Tibial nerve (tissue), 4 donors: ENCODE measurements around the gene TBC1D9. TPM values are rescaled to one million over a fixed set of nuclear protein-coding genes. Genes with fewer than 3 reads are reported as not detected.

Experiments
- DNase-seq, 2 donors: peaks; one replicate each; pipeline ENCODE4 v3.0.0-alpha.2; 2019; ENCODE audit warnings: low spot score in 2 of 2
- H3K27ac ChIP-seq, 4 donors: fragments of 200-600 bp; sonication (generic) in 3 of 4; one replicate each; pipeline ENCODE4 v1.5.1; 2017 to 2019; ENCODE audit warnings: mild to moderate bottlenecking in 1 of 4
- H3K27me3 ChIP-seq, 2 donors: fragments of 200-600 bp; sonication (generic) in 1 of 2; one replicate each; pipeline versions ENCODE4 v1.5.1 to v1.6.0; 2017 to 2019
- H3K36me3 ChIP-seq, 3 donors: fragments of 200-600 bp; sonication (generic); one replicate each; pipeline ENCODE4 v1.5.1; 2018 to 2019
- H3K4me1 ChIP-seq, 4 donors: fragments of 200-600 bp; sonication (generic) in 3 of 4; one replicate each; pipeline ENCODE4 v1.5.1; 2017 to 2019
- H3K4me3 ChIP-seq, 4 donors: fragments of 200-600 bp; sonication (generic) in 3 of 4; one replicate each; pipeline ENCODE4 v1.5.1; 2017 to 2019; ENCODE audit warnings: mild to moderate bottlenecking in 1 of 4, moderate library complexity in 1 of 4
- H3K9me3 ChIP-seq, 4 donors: fragments of 200-600 bp; sonication (generic) in 3 of 4; one replicate each; pipeline ENCODE4 v1.5.1; 2017 to 2019
- EP300 ChIP-seq, 2 donors: sonication (generic); formaldehyde crosslinking; IDR thresholded peaks; one replicate each; pipeline ENCODE4 v1.6.1; 2017; ENCODE audit warnings: antibody characterized with exemption in 2 of 2, mild to moderate bottlenecking in 1 of 2
- POLR2A ChIP-seq, 2 donors: fragments of 450-650 bp; IDR thresholded peaks; one replicate each; pipeline ENCODE4 v1.6.1; 2017; ENCODE audit warnings: antibody characterized with exemption in 2 of 2, mild to moderate bottlenecking in 2 of 2, moderate library complexity in 2 of 2
- WGBS, 2 donors: methylation state at CpG; one replicate each; pipeline ENCODE4 v1.1.5; 2018; 5-methylcytosine and 5-hydroxymethylcytosine counted together
- total RNA-seq, 4 donors: library from RNA; depleted of rRNA; stranded (reverse); fragments of >200 nt; gene quantifications; one replicate each; pipeline ENCODE4 v1.1.0, GENCODE V29; 2016
- TF ChIP-seq, protein P1 (sequence below), 5 experiments: fragments of 200-600 bp in 3 of 5; fragments of 450-650 bp in 2 of 5; sonication (generic) in 3 of 5; IDR thresholded peaks; one replicate each; pipeline ENCODE4 v1.5.1; 2016 to 2019; ENCODE audit warnings: antibody characterized with exemption in 5 of 5, mild to moderate bottlenecking in 3 of 5, moderate library complexity in 2 of 5

TBC1D9 gene
- total RNA-seq: 10 to 100 TPM; 18.4 to 23.7 (median 19.6) TPM

- peak within 1 kb of the TSS; percentile 89 to 99 (median 96) for H3K27ac ChIP-seq
- H3K4me1 ChIP-seq: peaks cover 0 to 22% (median 5%) of the 10 kb centered on the region in 4 donors
- WGBS, 2 donors: 1 to 2% methylated on average over 29 to 36 of the region's 73 CpGs
- H3K4me3 ChIP-seq: peak within 1 kb of the TSS; percentile 68 to 98 (median 79)
- peak; percentile 38 to 81 for DNase-seq
- H3K27me3 ChIP-seq: no peaks in the 10 kb centered on the region
- TF ChIP-seq, protein P1, sequence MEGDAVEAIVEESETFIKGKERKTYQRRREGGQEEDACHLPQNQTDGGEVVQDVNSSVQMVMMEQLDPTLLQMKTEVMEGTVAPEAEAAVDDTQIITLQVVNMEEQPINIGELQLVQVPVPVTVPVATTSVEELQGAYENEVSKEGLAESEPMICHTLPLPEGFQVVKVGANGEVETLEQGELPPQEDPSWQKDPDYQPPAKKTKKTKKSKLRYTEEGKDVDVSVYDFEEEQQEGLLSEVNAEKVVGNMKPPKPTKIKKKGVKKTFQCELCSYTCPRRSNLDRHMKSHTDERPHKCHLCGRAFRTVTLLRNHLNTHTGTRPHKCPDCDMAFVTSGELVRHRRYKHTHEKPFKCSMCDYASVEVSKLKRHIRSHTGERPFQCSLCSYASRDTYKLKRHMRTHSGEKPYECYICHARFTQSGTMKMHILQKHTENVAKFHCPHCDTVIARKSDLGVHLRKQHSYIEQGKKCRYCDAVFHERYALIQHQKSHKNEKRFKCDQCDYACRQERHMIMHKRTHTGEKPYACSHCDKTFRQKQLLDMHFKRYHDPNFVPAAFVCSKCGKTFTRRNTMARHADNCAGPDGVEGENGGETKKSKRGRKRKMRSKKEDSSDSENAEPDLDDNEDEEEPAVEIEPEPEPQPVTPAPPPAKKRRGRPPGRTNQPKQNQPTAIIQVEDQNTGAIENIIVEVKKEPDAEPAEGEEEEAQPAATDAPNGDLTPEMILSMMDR (IDR thresholded peaks at IDR 0.05): peak in 2 of 5 experiments; percentile 26 to 39
- TF ChIP-seq POLR2A (IDR thresholded peaks at IDR 0.05) (peak; percentile 34 to 38), EP300 (IDR thresholded peaks at IDR 0.05) (peak in 1 of 2 donors; percentile 75)
- H3K36me3 ChIP-seq: no peaks in the 10 kb centered on the region
- no peaks in the 10 kb centered on the region for H3K9me3 ChIP-seq
Observed at GRCh38 chr4:140756319-140757231, at the start of gene TBC1D9. TSS of gene TBC1D9 (minus strand) at chr4:140756385. CDS start at chr4:140756045, 340 bp downstream.

- H3K36me3 ChIP-seq: no peaks in the 10 kb centered on the region
- H3K27ac ChIP-seq: no peak overlapping the region
- TF ChIP-seq, protein P1 (IDR thresholded peaks at IDR 0.05): no peak
- no peak for TF ChIP-seq EP300 (IDR thresholded peaks at IDR 0.05)
- TF ChIP-seq POLR2A (IDR thresholded peaks at IDR 0.05): no peak
- no peaks in the 10 kb centered on the region for H3K9me3 ChIP-seq
- DNase-seq: no peak
- H3K4me1 ChIP-seq: peaks cover 0 to 30% (median 13%) of the 10 kb centered on the region in 4 donors
- H3K4me3 ChIP-seq: no peak overlapping the region
- no peaks in the 10 kb centered on the region for H3K27me3 ChIP-seq
Observed at GRCh38 chr4:140805293-140805692, 49.1 kb upstream of the TBC1D9 start.

DNA sequence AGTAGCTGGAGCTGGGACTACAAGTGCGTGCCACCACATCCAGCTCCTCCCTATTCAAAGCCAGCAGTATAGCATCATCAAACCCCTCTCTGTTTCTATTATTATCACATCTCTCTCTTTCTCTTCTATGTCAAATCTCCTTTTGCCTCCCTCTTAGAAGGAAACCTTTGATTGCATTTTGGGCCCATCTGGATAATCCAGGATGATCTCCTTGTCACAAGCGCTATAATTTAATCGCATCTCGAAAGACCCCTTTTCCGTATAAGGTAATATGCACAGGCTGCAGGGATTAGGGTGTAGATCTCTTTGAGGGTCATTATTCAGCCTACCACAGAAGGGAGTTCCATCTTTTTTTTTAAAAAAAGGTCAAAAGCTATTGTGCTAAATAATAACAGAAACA lies 46.4 kb upstream of the TBC1D9 start:
- Histone ChIP-seq H3K4me3 (no peak overlapping the region), H3K36me3 (no peaks in the 10 kb centered on the region), H3K4me1 (peaks cover 0 to 14% (median 5%) of the 10 kb centered on the region in 4 donors), H3K27ac (no peak overlapping the region), H3K9me3 (no peaks in the 10 kb centered on the region), H3K27me3 (no peaks in the 10 kb centered on the region)
- 95 to 99% methylated on average over 5 of the region's 5 CpGs for WGBS, 2 donors
- no peak for TF ChIP-seq POLR2A (IDR thresholded peaks at IDR 0.05)
- TF ChIP-seq, protein P1 (IDR thresholded peaks at IDR 0.05): no peak
- no peak for TF ChIP-seq EP300 (IDR thresholded peaks at IDR 0.05)
- DNase-seq: no peak

DNA sequence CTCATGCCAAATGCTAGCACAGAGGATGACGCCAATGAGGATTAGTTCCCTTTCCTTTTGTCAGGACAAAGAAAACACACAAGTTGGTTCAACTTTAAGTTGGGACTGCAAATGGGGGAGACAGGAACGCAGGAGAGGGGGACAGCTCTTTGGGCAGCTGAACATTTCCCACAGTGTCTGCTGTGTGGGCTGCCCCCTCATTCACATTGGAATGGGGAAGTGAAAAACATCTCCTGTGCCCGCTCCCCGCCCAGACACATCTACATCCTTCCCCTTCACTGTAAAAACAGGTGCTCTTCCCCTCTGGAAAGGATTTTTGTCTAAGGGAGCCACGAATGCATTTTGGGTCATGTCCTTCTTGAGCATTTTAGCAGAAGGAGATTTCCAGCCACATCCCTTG lies 44.5 kb upstream of the TBC1D9 start:
- Histone ChIP-seq H3K36me3 (no peaks in the 10 kb centered on the region), H3K9me3 (no peaks in the 10 kb centered on the region), H3K4me3 (no peak overlapping the region), H3K27me3 (no peaks in the 10 kb centered on the region), H3K27ac (peak overlapping the region in 1 of 4 donors; percentile 20), H3K4me1 (peaks cover 0 to 4% (median 0%) of the 10 kb centered on the region in 4 donors)
- DNase-seq: no peak
- TF ChIP-seq POLR2A (IDR thresholded peaks at IDR 0.05) (no peak), EP300 (IDR thresholded peaks at IDR 0.05) (no peak)
- TF ChIP-seq, protein P1 (IDR thresholded peaks at IDR 0.05): no peak
- WGBS, 2 donors: 72 to 74% methylated on average over 5 of the region's 5 CpGs

DNA sequence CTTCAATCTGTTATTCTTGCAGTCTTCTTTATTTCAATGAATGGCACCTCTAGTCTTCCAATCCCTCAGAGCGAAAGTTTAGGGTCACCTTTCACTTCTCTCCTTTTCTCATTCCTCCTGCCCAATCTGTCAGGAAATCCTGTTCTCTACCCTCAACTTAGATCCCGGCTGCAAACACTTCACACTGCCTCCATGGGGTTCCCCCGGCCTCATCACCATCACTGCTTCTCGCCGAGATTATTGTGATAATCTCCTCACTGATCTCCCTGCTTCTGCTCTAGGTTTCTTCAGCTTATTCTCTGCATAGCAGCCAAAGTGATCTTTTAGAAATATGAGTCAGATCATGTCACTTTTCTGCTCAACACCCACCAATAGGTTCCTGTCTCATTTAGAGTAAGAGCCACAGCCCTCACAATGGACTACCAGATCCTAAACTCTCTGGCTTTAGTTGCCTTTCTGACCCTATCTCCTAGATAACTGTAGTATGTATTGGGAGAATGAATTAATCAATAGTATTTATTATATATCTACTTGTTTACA lies 43.6 kb upstream of the TBC1D9 start:
- H3K27ac ChIP-seq: no peak overlapping the region
- H3K36me3 ChIP-seq: no peaks in the 10 kb centered on the region
- 77 to 81% methylated on average over 5 of the region's 5 CpGs for WGBS, 2 donors
- DNase-seq: no peak
- H3K4me3 ChIP-seq: no peak overlapping the region
- peaks cover 0 to 4% (median 0%) of the 10 kb centered on the region in 4 donors for H3K4me1 ChIP-seq
- no peaks in the 10 kb centered on the region for H3K27me3 ChIP-seq
- TF ChIP-seq EP300 (IDR thresholded peaks at IDR 0.05) (no peak), POLR2A (IDR thresholded peaks at IDR 0.05) (no peak)
- TF ChIP-seq, protein P1 (IDR thresholded peaks at IDR 0.05): no peak
- H3K9me3 ChIP-seq: no peaks in the 10 kb centered on the region
